NB4 (cell line): ENCODE results near the gene TCF25.

Source experiments
- CTCF ChIP-seq: IDR thresholded peaks from one replicate; pipeline ENCODE4 v1.5.1; 2012; ENCODE audit warnings: low read depth, low read length
- MAX ChIP-seq: IDR thresholded peaks from 2 replicates; pipeline ENCODE4 v1.6.1; 2011; ENCODE audit warnings: low read depth, low read length
- MYC ChIP-seq: IDR thresholded peaks from 2 replicates; pipeline ENCODE4 v1.6.1; 2011; ENCODE audit warnings: low read depth, low read length
- POLR2A ChIP-seq: IDR thresholded peaks from 2 replicates; pipeline ENCODE4 v1.6.1; 2011; ENCODE audit warnings: mild to moderate bottlenecking; ENCODE audit not compliant: insufficient read length; ENCODE audit errors: extremely low read depth

GRCh38 chr16:89954462-89954861 lies 81.1 kb downstream of the TCF25 start:
- TF ChIP-seq CTCF (no peak), POLR2A (no peak), MAX (no peak), MYC (no peak)
